ENCODE results near the gene LIPC.

GRCh38 chr15:58445865-58446264, 14.1 kb downstream of the LIPC start:
- no peak for TF ChIP-seq POLR2A (IDR thresholded peaks at IDR 0.05; ENCODE audit: low read length)
- no peak for TF ChIP-seq GATA1 (IDR thresholded peaks at IDR 0.05; ENCODE audit: low read depth, low read length)

Measured in erythroblast (primary cell).